Breast epithelium (tissue), 3 donors: ENCODE results near the gene CACNA1B.

Source experiments
- POLR2A ChIP-seq: fragments of 450-650 bp; IDR thresholded peaks from one replicate; pipeline ENCODE4 v1.6.1; 2016; ENCODE audit warnings: antibody characterized with exemption, mild to moderate bottlenecking, moderate library complexity
- TF ChIP-seq, protein P1 (sequence below), 3 donors: fragments of 450-650 bp; IDR thresholded peaks; one replicate each; pipeline ENCODE4 v1.5.1; 2016 to 2017; ENCODE audit warnings: antibody characterized with exemption in 3 of 3, mild to moderate bottlenecking in 3 of 3, moderate library complexity in 3 of 3

DNA sequence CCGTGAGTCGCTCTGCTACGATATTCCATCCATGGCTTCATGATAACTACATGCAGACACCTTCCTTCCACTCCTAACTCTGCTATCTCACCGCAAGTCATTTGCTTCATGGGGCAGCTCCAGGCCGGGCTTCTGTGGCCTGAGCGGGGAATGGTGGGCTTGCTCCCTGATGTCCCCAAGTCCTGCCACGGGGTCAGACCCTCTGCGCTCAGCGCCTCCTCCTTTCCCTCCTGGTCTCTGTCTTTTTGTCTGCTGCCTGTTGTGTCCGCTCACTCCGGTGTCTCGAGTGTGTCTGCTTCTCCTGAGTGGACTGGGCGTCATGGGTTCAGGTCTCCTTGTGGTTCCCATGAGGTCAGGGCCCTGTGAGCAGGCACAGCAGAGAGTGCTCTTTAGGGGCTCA lies 139.6 kb downstream of the CACNA1B start:
- TF ChIP-seq, protein P1, sequence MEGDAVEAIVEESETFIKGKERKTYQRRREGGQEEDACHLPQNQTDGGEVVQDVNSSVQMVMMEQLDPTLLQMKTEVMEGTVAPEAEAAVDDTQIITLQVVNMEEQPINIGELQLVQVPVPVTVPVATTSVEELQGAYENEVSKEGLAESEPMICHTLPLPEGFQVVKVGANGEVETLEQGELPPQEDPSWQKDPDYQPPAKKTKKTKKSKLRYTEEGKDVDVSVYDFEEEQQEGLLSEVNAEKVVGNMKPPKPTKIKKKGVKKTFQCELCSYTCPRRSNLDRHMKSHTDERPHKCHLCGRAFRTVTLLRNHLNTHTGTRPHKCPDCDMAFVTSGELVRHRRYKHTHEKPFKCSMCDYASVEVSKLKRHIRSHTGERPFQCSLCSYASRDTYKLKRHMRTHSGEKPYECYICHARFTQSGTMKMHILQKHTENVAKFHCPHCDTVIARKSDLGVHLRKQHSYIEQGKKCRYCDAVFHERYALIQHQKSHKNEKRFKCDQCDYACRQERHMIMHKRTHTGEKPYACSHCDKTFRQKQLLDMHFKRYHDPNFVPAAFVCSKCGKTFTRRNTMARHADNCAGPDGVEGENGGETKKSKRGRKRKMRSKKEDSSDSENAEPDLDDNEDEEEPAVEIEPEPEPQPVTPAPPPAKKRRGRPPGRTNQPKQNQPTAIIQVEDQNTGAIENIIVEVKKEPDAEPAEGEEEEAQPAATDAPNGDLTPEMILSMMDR (IDR thresholded peaks at IDR 0.05): no peak
- TF ChIP-seq POLR2A: no peak
